Stimulated activated CD4-positive, alpha-beta T cell treated with anti-CD3 and anti-CD28 coated beads, Interleukin-4, amount 100 ng/mL, for 4 hours (primary cell): ENCODE results near the gene FECH.
A peak's percentile ranks its signal among the peaks of the same experiment; 100 is the strongest.
"Not testable (repeated sequence)": the region's sequence is repeated elsewhere in the genome, so short reads cannot be mapped to it uniquely, and the experiment has no call there.

Source experiments
- DNase-seq, 2 experiments: peaks; one replicate each; pipeline ENCODE4 v3.0.0-alpha.2; 2020

The FECH gene

DNA sequence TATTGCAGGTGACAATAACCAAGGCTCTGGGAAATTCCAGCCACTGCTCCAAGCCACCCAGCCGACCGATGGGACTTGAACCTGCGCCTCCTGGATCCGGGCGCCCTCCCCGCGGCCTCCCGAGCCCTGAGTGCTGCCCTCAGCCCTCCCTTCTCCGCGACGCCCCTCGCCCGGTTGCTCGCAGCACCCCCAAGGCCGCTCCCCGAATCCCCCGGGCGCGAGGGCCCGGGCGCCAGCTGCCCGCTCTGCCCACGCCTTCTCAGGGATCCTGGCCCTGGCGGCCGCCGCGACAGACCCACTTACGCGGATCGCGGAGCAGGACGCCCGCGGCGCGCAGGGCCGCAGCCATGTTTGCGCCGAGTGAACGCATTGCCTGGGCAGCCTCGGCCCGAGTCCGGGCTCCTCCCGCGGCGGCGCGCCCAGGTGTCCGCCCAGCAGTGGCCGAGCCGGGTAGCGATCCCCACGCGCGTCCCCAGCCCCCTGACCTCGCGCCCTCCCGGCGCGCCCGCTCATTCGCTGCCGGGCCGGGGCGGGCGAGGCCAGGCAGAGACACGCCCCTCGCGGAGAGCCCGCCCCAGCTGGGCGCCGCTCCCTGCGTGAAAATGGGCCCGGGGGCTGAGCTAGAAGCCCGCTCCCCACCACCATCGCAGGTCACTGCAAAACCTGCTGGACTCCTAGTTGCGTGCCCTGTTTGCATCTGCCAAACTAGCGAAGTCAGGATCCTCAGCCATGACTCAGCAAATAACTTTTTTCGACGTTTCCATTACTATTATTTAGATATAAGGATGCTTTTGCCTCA lies at the start of gene FECH:
Gene FECH, minus strand, starts transcription at position 452 of the 799 bp plus-strand sequence. Its CDS starts 82 bp downstream, at position 370.
- peak; percentile 56 to 65 for DNase-seq

GRCh38 chr18:57635003-57635822 lies 48.7 kb upstream of the FECH start:
- no peak for DNase-seq

GRCh38 chr18:57631697-57632096 lies 45.2 kb upstream of the FECH start:
- DNase-seq: no peak

DNA sequence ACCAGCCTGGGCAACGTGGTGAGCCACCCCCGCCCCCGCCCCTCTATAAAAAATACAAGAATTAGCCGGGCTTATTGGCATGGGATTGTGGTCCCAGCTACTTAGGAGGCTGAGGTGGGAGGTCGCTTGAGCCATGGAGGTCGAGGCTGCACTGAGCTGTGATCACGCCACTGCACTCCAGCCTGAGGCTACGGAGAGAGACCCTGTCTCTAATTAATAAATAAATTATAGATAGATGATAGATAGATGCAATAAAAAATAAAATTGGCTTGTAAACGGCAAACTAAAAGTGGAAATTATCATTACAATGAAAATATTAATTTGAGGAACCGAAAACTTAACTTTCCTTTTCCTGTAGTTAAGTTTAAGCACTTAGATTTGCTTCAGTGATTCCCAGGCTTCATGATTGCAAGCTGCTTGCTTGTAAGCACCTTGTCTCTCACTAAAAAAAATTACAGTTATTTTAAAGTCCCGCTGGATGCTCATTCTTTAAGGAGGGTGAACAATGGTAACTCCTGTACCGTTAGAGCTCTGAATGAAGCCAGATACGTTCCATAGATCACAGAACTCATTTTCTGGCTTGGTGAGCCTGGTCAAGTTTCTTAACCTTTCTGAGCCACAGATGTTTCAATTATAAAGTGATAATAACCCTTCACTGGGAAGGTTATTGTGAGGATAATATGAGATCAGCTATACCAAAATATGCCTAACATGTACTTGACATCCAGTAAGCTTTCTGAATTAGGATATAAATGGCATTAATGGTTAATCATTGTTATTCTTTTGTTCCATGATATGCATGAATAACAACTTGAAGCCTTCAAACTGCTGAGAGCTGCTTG lies 44.5 kb upstream of the FECH start:
- DNase-seq: no peak

DNA sequence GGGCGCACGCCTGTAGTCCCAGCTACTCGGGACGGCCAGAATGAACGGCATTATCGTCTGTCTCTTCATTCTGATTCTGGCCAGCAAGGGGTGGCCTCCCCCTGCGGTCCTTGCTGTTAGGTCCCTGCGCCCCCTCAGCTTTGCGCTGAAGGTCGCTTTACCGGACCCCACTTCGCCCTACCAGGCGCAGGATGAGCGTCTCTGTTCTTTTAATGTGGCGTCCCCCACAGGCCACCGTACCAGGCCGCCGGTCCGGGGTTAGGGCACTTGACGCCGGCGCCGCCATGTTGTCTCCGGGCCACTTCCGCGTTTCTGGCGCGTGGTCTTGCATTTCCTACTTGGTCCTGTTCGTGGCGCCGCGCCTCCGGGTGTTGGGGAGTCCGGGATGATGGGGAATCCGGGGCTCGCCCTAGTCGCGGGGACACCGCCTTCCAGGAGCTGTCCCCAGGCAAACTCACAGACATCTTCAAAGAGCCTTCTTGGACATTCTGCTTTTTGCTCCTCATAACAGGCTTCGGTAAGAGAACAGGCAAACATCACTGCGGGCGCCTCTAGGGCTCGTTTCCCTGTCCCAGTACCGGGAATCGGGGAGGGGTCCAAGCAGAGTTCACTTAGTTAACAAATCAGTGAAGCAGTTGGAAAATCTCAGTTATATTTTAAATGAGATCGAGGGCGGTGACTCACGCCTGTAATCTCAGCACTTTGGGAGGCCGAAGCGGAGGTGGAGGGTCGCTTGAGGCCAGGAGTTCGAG lies 43.7 kb upstream of the FECH start:
- DNase-seq: peak; percentile 93 to 94

- DNase-seq: no peak
These were observed 42.9 kb upstream of the FECH start for GRCh38 chr18:57629422-57629821.

- DNase-seq: no peak
These were observed 41.0 kb upstream of the FECH start for GRCh38 chr18:57627488-57627887.

DNA sequence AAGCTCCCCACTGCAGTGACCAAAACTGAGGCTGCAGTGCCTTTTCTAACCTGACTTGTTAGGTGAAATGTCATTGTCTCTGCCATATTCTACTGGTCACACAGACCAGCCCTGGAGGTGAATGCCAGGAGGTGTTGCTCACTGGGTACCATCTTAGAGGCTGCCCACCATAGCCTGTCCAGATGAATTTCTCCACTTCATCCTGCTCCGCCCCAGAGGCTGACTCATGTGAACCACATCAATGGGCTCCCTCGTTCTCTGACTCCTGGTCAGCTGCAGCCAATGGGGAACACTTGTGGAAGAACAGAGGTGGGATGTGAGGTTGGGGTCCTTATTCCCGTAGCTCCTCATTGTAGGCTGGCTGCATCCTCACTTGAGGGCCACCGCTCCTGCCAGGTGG lies 38.5 kb upstream of the FECH start:
- DNase-seq: no peak

DNA sequence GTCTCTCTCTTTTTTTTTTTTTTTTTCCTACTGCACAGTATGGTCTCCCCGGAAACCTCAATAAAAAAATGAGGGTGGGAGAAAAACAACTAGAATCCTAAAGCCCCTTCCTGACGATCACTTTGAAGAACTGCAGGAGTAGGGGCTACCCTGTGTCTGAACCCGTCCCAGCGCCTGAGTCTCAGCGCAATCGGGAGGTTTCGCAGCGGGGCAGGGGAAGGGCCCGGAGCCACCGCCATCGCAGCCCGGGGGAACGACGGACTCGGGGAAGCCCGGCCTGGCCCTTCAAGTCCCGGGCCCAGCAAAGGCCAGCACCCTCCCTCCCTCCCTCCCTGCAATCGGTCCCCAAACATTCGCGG lies 34.7 kb upstream of the FECH start:
- no peak for DNase-seq

DNA sequence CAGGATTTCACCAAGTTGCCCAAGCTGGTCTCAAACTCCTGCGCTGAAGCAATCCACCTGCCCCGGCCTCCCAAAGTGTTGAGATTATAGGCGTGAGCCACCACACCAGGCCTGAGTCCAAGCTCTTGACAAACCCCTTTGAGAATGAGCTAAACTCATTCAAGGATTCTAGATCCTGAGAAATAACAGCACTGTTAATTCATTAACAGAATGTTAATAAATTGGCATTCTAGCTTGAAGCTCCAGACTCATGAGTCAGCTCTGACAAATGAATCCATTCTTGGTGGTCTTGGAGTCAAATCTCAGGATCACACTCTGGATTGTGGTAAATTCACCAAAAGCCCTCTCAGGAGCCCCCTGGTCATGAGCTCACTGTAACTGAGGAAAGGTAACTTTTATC lies 33.4 kb upstream of the FECH start:
- no peak for DNase-seq

DNA sequence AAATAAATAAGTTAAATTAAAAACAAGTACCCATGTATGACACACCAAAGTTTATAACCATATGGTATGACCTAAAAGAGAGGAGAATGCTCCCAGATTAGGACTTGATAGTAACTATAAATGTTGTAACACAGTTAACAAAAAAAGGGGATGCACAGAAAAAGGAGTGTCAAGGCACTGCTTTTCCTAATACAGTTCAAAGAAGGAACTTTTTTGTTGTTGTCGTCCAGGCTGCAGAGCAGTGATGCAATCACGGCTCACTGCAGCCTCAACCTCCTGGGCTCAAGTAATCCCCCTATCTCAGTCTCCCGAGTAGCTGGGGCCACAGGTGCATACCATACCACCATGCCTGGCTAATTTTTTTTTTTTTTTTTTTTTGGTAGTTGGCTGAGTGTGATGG lies 32.4 kb upstream of the FECH start:
- no peak for DNase-seq

- DNase-seq: no peak
These were observed 17.4 kb upstream of the FECH start for GRCh38 chr18:57603871-57604270.

DNA sequence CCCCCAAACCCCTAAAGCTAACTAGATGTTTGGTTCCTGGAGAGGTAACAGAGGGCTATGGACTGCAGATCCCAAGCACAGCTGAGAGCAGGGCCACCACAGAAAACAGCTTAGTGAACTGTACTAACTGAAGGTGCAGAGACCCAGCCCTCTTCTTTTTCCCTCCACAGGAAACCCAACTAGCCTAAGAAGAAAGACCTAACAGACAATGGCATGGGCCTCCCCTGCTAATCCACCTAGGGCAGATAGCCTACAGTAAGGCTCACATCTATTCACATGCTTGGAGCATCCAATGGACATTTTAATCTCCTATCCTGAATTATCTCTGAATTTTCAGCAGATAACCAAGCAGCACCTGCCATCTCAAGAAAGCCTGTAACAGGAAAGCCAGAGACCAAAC lies 8.8 kb upstream of the FECH start:
- DNase-seq: no peak

GRCh38 chr18:57592716-57593115 lies 6.2 kb upstream of the FECH start:
- DNase-seq: not testable (repeated sequence)

GRCh38 chr18:57589161-57589560 lies 2.7 kb upstream of the FECH start:
- no peak for DNase-seq

DNA sequence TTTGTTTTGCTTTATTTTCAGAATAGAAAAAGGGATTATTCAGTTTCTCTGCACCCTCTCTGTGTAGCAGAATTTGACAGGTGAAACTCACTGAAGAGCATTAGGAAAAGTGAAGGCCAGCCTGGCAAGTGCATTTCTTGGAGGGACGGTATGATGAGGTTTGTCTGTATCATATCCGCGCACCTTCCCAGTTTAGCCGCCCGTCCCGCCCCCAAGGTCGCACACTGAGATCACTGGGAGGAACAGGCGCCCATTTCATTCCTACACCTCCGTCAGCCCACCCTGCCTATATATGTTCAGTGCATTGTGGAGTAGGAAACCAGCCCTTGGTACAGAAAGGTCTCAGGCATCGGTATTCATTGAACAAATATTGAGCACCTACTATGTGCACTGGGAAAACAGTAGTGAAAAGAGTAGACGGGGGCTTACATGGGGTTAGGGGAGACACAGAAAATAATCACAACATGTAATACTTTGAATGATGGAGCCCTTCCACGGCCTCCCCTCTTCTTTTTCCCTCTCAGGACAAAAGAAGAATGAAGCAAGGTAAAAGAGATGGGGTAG lies 678 bp upstream of the FECH start:
- no peak for DNase-seq

DNA sequence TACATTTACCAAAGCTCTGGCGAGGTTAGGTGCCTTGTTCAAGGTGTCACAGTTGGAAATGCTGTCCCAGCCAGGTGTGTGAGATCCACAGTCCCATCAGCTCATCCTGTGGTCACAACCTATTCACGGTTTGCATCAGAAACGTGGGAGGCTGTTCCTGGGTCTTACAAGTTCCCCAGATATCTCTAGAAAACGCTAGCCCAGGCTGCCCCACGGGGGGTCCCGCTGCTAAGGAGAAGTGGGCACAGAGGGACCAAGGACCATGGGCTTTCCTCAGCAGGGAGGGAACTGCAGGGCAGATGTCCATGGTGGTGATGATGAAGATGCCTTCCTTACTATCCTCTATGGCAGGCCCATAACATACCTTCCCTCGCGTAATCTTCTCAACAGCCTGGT lies 649 bp downstream of the FECH start:
- DNase-seq: no peak

GRCh38 chr18:57585421-57585820 lies 1.1 kb downstream of the FECH start:
- no peak for DNase-seq

DNA sequence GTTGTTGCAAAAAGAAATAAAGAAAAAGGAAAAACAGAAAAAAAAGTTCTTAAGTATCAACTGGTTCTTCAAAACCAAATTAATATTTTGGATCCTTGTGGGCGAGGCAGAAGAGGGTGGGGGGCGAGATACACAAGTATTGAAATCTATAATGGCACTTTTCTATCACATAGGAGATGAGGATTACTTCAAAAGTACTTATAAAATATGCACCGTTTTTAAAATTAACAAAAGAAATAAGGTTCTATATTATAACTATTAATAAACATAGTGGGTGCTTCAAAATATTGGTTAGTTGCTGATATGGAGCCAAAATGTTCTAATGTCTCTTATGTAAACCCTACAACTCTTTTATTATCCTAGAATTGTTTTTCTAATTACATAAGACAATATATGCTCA lies 2.1 kb downstream of the FECH start:
- DNase-seq: no peak

- DNase-seq: no peak
These were observed 3.1 kb downstream of the FECH start for GRCh38 chr18:57583297-57583835.

DNA sequence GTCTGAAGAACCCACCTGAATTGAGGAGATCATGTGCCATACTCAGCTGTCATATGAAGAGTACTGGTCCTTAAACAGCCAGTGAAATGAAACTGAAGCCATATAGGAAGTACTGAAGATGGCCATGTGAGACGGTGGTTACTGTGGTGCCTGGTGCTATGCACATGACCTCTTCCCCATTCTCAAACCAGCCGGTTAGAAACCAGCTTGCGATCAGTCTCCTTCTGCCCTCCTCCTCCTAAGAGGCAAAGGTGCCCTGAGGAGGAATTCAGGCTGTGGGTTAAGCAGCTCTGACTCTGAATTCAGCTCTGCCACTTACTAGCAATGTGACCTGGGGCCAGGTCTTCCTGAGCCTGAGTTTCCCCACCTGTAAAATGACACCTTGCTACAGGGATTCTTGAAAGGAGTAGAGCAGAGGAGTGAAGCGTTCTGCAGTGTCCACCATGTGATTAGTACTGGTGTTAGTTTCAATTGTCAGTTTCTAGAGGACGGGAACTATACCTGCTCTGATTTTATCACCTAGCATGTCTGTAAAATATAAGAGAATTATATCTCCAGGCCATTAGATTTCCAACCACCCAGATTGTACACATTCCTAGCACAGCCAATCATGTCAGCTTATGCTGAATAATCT lies 5.1 kb downstream of the FECH start:
- DNase-seq: no peak

DNA sequence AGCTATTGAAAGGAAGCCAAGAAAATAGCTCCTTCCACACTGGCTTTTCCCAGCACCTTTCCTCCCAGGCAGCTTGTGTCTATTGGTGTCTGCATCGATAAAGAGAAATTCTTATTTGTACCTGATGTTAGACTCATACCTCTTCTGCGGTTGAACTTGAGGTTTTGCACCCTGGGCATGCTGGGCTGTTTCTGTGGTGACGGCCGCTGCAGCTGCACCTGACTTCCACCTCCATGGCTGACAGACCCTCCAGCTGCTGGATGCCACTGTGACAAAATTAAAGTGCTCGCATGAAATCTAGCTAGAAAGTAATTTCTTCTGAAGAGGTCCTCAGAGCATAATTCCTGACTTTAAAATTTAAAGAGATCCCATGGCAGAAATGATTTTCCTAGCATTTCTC lies 6.6 kb downstream of the FECH start:
- DNase-seq: no peak
